Measurements from ENCODE around the gene ZDHHC1. TPM values are rescaled to one million over a fixed set of nuclear protein-coding genes. Genes with fewer than 3 reads are reported as not detected.
A peak's percentile ranks its signal among the peaks of the same experiment; 100 is the strongest.

Gene ZDHHC1
- total RNA-seq, 1 donor from 2014 or later = 82.7 TPM

DNA sequence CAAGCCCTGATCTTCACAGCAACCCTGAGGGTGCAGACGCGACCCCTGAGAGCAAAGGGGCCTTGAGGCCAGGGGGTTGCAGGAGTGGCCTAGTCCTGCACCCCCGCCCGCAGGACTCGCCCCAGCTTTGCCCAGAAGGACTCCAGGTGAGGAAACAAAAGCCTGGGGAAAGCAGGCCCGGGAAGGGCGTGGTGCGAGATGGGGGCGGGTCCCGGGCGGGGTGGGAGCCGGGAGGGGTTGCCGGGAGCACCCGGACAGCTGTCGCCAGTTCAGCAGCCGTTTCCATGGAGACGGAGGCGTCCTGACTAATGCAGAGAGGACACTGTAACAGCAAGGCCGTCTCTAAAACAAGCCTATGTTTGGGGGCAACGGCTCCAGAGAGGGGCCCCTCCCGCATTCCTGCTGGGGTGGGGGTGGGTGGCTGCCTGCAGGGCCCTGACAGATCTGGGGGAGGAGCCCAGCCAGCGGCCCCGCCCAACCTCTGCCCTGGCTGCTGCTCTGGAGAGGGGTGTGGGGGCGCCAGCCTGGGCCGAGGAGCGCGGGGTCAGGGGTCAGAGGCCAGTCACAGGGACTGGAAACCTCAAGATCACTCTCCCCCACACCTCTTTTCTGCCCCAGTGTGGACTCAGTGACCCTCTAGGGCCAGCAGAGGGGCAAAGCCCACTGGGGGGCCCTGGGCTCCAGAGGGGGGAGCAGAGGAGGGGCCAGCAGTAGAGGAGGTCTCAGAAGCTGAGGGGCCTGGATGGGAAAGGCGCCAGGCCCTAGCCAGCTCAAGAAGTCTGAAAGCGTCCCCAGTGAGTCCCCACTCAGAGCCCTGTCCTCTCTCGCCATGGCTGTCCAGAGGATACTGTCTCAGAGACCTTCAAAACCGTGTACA, 19.9 kb downstream of the ZDHHC1 start:
- Histone ChIP-seq H3K27ac (peak overlapping the region; percentile 31 to 46), H3K27me3 (peaks cover 15% of the 10 kb centered on the region), H3K36me3 (no peaks in the 10 kb centered on the region), H3K4me1 (peaks cover 15 to 31% of the 10 kb centered on the region in 2 donors), H3K4me3 (no peak overlapping the region), H3K9me3 (no peaks in the 10 kb centered on the region)
- intact Hi-C loops (cut with DNase I) = loop anchor here (10.0 kb wide), 1 partner anchor 112 kb away; no protein-coding TSS in a partner anchor
- DNase-seq (ENCODE audit: low spot score in 2 of 2) = peak in 1 of 2 donors; percentile 82
- TF ChIP-seq, protein P1, sequence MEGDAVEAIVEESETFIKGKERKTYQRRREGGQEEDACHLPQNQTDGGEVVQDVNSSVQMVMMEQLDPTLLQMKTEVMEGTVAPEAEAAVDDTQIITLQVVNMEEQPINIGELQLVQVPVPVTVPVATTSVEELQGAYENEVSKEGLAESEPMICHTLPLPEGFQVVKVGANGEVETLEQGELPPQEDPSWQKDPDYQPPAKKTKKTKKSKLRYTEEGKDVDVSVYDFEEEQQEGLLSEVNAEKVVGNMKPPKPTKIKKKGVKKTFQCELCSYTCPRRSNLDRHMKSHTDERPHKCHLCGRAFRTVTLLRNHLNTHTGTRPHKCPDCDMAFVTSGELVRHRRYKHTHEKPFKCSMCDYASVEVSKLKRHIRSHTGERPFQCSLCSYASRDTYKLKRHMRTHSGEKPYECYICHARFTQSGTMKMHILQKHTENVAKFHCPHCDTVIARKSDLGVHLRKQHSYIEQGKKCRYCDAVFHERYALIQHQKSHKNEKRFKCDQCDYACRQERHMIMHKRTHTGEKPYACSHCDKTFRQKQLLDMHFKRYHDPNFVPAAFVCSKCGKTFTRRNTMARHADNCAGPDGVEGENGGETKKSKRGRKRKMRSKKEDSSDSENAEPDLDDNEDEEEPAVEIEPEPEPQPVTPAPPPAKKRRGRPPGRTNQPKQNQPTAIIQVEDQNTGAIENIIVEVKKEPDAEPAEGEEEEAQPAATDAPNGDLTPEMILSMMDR (IDR thresholded peaks at IDR 0.05) = no peak

DNA sequence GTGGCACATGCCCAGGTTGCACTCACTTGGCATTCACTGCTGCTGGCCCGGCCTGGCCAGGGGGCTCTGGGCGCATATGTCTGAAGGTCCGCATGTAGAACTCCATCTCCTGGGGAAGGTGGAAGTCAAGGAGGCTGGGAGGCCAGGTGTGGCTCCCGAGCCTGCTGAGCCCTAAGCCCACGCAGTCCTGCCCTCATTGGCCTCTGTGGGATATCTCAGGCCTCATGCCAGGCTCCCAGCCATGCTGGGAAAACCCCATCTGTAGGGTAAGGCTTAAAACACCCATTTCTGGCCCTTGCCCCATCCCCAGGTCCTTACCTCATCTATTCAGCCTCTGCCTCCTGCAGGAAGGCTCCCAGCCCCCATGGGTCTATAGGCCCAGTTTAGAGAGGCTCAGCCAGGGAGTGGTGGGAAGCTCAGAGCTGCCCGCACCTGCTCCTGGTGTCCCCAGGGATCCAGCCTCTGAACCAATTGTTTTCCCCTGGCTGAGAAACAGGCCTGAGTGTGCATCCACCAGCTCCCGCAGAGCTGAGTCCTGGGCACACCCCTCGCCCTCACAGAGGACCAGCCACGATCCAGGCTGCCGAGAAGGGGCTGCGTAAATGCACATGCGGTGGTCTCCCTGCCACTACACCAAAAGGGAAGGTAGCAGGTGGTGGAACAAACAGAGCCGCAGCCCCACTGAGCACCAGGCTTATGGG, 20.7 kb downstream of the ZDHHC1 start:
- H3K27me3 ChIP-seq = peaks cover 15% of the 10 kb centered on the region
- DNase-seq (ENCODE audit: low spot score in 2 of 2) = no peak
- no peaks in the 10 kb centered on the region for H3K9me3 ChIP-seq
- intact Hi-C loops (cut with DNase I) = loop anchor here (10.0 kb wide), 1 partner anchor 111 kb away; no protein-coding TSS in a partner anchor
- TF ChIP-seq, protein P1 (IDR thresholded peaks at IDR 0.05) = no peak
- H3K27ac ChIP-seq = no peak overlapping the region
- H3K4me3 ChIP-seq = no peak overlapping the region
- no peaks in the 10 kb centered on the region for H3K36me3 ChIP-seq
- peaks cover 15 to 31% of the 10 kb centered on the region in 2 donors for H3K4me1 ChIP-seq

DNA sequence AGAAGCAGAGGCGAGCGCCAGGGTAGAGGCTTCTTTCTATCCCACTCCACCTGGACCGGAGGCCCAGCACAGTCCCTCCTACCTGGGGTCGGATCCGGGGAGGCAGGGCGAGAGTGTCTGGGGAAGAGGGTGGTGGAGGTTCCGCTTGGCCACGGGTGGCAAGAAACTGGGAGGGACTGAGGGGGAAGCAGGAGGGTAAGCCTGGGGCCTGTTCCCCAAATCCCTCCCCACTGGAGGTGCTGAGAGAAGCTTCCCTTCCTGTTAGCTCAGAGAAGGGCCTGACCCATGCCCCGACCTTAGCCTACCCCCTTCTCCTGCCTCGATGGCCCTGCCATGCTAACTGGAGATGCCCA, 21.2 kb downstream of the ZDHHC1 start:
- no peaks in the 10 kb centered on the region for H3K36me3 ChIP-seq
- no peak overlapping the region for H3K4me3 ChIP-seq
- H3K27ac ChIP-seq = peak overlapping the region in 1 of 2 donors; percentile 22
- peaks cover 15% of the 10 kb centered on the region for H3K27me3 ChIP-seq
- no peaks in the 10 kb centered on the region for H3K9me3 ChIP-seq
- intact Hi-C loops (cut with DNase I) = loop anchor here (10.0 kb wide), 1 partner anchor 110 kb away; no protein-coding TSS in a partner anchor
- TF ChIP-seq, protein P1 (IDR thresholded peaks at IDR 0.05) = no peak
- no peak for DNase-seq (ENCODE audit: low spot score in 2 of 2)
- peaks cover 15 to 31% of the 10 kb centered on the region in 2 donors for H3K4me1 ChIP-seq

DNA sequence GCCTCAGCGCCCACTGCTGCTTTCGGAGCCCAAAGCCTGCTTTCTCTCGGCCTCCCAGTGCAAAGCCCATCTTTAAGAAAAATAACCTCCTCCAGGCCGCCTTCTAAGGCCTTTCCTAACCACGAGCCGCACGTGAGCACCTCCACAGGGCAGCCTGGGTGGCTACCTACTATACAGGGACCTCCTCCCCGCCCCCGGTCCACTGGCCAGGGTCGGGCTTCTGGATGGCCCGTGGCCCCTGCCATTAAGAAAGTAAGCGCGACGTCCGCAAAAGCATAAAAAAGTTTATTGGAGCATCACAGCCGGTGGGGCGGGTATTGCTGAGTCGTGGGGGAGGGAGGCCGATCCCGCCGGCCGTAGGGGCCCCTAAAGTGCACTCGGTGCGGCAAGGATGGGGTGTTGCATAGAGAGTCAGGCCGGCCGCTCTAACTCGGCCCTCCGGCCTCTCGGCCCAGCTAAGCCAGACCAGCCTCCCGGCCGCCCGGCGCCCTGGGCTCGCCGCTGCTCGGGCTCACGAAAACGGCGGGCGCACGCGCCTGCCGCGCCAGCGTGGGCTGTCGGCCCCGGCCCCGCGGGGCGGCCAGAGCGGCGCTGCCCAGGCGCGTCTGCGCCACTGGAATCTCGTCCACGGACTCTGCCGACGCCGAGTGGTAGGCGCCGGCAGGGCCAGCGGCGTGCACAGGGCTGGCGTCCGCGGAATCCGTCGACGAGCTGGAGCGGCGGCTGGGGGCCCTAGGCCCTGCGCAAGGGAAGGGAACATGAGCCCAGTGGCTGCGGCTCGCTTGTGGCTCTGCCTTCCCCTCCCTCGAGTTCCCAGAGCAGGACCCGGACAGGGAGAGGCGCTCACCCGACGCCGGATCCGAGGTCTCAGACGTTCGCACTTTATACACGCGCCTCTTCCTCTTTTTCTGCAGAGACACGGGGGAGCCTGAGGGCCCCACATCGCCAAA, 21.8 kb downstream of the ZDHHC1 start:
- Histone ChIP-seq H3K27ac (peak overlapping the region; percentile 49 to 52), H3K4me1 (peaks cover 15 to 28% of the 10 kb centered on the region in 2 donors), H3K9me3 (no peaks in the 10 kb centered on the region), H3K36me3 (no peaks in the 10 kb centered on the region), H3K4me3 (peak overlapping the region; percentile 39 to 58), H3K27me3 (peaks cover 15% of the 10 kb centered on the region)
- intact Hi-C loops (cut with DNase I) = loop anchor here (10.0 kb wide), 1 partner anchor 110 kb away; no protein-coding TSS in a partner anchor
- DNase-seq (ENCODE audit: low spot score in 2 of 2) = peak in 1 of 2 donors; percentile 67
- TF ChIP-seq, protein P1 (IDR thresholded peaks at IDR 0.05) = no peak

DNA sequence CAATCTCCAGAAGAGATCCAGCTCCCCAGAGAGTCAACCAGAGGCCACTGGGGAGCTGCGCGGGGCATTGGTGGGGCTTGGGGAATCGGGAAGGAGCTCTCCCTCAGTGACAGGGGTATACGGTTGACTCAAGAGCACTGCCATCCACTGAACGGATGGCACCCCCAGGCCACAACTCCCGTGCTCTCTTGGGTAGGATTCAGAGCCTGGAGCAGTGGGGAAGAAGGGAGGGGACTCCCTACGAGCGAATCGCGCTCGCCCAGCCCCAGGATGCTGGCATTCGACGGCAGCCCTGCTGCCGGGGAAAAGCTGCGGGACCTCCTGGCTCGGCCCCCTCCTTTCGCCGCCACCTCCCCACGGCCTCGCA, 22.5 kb downstream of the ZDHHC1 start:
- peak overlapping the region; percentile 45 to 58 for H3K4me3 ChIP-seq
- TF ChIP-seq, protein P1 (IDR thresholded peaks at IDR 0.05) = no peak
- H3K9me3 ChIP-seq = no peaks in the 10 kb centered on the region
- intact Hi-C loops (cut with DNase I) = loop anchor here (10.0 kb wide), 1 partner anchor 109 kb away; no protein-coding TSS in a partner anchor
- H3K36me3 ChIP-seq = no peaks in the 10 kb centered on the region
- no peak for DNase-seq (ENCODE audit: low spot score in 2 of 2)
- H3K4me1 ChIP-seq = peaks cover 15 to 25% of the 10 kb centered on the region in 2 donors
- peaks cover 15% of the 10 kb centered on the region for H3K27me3 ChIP-seq
- peak overlapping the region; percentile 49 to 52 for H3K27ac ChIP-seq

Data from ascending aorta (tissue), 2 donors.